GM23338 (cell line): Measurements from ENCODE around the gene EDN2.

Experiments
- CREB1 ChIP-seq: fragments of 250-450 bp; sonication (Bioruptor Pico); IDR thresholded peaks from 2 replicates; pipeline ENCODE4 v1.5.0; 2020; ENCODE audit warnings: low read depth, mild to moderate bottlenecking, moderate library complexity
- CTCF ChIP-seq, 2 experiments: fragments of 200-600 bp in 1 of 2; sonication (generic) in 1 of 2; conservative IDR thresholded peaks; 2 replicates each; pipeline versions ENCODE4 v1.5.1 to v1.6.1; 2016 to 2017; ENCODE audit warnings: antibody characterized with exemption in 2 of 2, low read depth in 2 of 2, mild to moderate bottlenecking in 2 of 2, moderate library complexity in 1 of 2
- EZH2 ChIP-seq: fragments of 200-600 bp; sonication (generic); IDR thresholded peaks from one replicate; pipeline ENCODE4 v1.8.0; 2017; ENCODE audit warnings: antibody characterized with exemption, mild to moderate bottlenecking, low read depth; ENCODE audit not compliant: unreplicated experiment
- EZH2phosphoT487 ChIP-seq: fragments of 200-600 bp; sonication (generic); IDR thresholded peaks from one replicate; pipeline ENCODE4 v1.8.1; 2018; ENCODE audit warnings: antibody characterized with exemption; ENCODE audit not compliant: unreplicated experiment
- JUNB ChIP-seq: IDR thresholded peaks from one replicate; pipeline ENCODE4 v1.6.1; 2016; ENCODE audit warnings: antibody characterized with exemption; ENCODE audit not compliant: unreplicated experiment
- POLR2AphosphoS5 ChIP-seq: IDR thresholded peaks from 2 replicates; pipeline ENCODE4 v1.6.1; 2016; ENCODE audit warnings: antibody characterized with exemption, low read depth
- REST ChIP-seq: IDR thresholded peaks from one replicate; pipeline ENCODE4 v1.6.1; 2018; ENCODE audit warnings: antibody characterized with exemption; ENCODE audit not compliant: unreplicated experiment
- STAT1 ChIP-seq: IDR thresholded peaks from one replicate; pipeline ENCODE4 v1.6.1; 2016; ENCODE audit warnings: antibody characterized with exemption; ENCODE audit not compliant: unreplicated experiment
- ZNF114 ChIP-seq: fragments of 250-450 bp; sonication (Bioruptor Pico); IDR thresholded peaks from 2 replicates; pipeline ENCODE4 v1.5.0; 2020; ENCODE audit warnings: mild to moderate bottlenecking, moderate library complexity

- TF ChIP-seq POLR2AphosphoS5 (no peak), CREB1 (CRISPR knock-in tag) (no peak), CTCF (conservative IDR thresholded peaks at IDR 0.05; ENCODE audit: low read depth in 2 of 2) (no peak), EZH2 (no peak), EZH2phosphoT487 (no peak), REST (no peak), JUNB (no peak), ZNF114 (no peak), STAT1 (no peak)
These were observed 10.6 kb downstream of the EDN2 start for GRCh38 chr1:41473738-41474362.
